HG03521 (cell line): ENCODE data around the gene TLCD5.
A peak's percentile ranks its signal among the peaks of the same experiment; 100 is the strongest.

Experiments
- ATAC-seq: cut with Tn5 transposase; IDR thresholded peaks from one replicate; pipeline ENCODE4 v1.9.1; 2021; ENCODE audit warnings: mild to moderate bottlenecking, moderate library complexity; ENCODE audit not compliant: unreplicated experiment

Gene TLCD5

DNA sequence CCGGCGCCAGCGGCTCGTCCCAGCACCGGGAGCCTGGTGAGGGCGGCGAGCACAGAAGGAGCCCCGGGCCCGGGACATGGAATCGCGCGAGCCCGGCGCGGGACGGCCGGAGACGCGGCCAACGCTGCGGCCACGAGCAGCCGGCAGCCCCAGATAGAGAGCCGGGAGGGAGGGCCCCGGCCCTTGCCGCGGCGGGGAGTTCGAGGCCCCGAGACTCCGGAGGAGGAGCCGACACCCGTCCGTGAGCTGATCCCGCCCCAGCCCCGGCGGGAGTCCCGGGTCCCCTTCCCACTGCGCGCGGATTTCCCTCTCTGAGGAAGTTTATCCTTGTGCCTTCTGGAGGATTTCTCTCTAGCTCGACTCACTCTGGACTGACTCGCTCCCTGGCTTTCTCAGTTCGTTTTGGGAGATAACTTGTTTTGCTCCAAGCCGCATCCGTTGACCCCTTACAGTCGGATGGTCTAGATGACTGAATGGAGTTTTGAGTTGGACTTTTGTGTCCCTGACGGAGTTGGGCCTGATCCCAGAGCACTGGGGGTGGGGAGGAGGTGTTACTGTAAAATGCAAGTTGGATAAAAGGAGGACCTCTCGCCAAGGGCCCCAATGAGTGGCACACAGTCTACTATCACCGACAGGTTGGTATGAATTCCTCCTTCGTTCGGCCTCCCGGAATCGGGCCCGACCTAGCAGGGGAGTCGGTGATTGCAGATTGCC is 11.7 kb downstream of the TLCD5 start:
- peak; percentile 2 for ATAC-seq

DNA sequence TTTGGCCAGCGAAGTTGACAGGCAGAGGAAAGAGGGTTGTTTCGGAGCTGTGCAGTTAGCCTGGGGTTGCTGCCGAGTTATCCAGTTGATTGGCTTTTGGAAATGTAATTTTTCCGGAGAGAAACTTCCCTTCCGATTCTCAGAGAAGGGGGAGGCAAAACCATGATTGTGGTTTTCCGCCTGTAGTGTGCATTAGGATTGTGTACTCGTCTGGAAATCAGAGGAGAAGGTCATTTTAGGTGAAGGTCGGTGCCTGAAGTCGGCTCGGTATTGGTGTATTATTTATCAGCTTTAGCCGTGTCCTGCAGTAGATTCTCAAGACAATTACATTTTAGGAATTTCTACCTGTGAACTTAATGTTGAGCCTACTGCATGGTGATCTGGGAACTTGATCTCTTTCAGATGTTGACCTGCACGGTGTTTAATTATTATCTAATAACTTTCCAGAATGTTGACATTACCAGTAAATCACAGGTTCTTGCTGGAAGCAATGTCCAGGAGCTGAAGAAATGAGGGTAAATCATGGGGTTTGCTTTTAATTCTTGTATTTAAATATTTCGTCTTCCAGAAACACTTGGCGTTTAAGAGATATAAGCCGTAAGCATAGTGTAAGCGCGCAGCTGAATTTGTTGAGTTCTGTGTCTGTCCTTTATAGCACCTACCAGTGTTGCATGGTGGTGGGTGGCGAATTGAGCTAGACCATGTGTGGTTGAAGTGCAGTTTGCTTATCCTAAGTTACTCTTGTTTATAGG is 12.4 kb downstream of the TLCD5 start:
- no peak for ATAC-seq

DNA sequence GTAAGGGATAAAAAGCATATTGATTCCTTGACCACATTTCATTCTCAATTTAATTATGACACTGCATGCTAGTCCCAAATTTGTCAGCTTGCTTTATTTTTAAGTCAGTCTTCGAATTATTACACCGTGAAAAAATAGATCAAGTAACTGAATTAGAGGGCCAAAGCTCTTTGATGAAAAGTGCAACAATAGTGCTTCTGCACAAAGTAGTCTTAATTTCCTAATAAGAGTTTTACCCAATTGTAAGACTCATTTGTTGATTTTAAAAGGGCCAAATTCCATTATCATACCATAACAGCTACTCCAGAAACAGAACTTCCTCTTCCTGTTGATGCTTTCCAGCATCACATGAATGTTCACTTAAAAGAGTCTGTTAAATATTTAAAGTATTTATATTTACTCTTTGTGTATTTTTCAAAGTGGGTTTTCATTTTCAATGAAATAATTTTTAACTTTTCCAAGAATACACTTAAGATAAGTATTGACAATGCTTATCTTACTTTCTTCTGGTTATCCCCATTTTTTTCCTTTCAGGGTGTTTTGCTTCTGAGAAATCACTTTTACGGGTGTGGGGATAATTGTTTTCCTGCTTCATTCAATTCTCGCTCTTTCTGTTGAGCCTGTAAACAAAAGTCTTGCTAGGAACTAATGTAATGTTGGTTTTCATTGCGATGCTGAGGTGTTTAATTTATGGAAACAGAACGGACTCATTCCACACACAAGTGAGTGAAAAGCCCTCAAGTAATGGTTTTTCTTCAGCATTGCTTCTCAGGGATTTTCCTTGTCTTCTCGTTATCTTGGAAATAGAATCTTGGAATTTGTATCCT is 13.2 kb downstream of the TLCD5 start:
- ATAC-seq = no peak

DNA sequence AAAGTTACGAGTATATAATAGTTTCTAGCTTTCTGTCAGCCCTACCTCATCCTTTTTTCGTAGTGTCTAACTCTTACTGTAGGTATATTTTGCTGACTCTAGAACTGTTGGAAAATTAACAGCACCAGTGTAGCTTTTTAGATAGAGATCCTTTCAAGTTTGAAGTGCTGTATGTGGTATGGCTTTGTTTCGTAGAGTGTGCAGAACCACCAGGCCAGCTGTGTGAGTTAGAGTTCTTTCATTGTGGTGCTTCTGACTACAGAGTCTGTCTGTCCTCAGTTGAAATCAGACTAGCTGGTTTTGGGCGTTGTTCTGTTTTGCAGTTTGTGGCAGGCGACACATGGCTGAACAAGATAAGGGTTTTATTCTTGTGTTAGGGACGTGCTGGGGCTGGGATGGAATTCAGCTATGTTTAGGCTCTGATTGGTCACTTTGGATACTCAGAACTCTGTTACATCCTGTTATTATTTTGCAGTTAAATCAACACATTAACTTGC is 14.3 kb downstream of the TLCD5 start:
- no peak for ATAC-seq

DNA sequence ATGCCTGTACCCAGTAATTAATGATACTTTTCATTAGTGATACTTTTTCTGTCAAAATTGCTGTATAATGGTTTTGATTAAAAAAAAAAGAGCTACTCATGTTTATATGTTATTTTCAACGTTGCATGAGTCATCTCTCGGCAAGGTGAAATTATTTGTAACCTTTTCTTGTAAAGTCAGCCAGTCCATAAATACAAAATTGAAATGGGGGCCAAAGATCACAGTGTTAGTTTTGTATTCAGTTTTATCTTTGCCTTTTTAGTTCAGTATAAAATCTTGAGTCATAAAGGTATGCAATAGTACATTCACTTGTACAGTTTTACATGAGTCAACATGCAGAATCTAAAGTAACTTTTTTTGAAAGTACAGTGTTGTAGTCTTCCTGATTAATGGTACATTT is 15.4 kb downstream of the TLCD5 start:
- no peak for ATAC-seq

DNA sequence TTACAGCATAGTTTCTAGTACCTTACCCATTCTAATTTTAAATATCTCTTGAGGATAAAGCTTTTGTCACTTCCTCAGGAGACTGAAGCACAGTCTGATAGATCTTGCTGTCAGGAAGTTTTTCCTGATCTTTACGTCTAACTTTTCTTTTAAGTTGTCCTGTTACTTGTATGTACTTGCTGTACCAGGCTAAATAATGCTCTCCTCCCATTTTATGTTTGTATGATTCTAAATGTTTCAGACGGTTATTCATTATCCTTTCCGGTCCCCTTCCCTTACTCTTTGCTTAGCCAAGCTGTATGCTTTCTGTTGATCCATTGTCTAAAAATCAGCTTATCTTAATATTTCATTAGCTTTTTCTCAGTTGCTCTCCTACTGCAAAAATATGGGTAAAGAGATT is 17.1 kb downstream of the TLCD5 start:
- no peak for ATAC-seq

DNA sequence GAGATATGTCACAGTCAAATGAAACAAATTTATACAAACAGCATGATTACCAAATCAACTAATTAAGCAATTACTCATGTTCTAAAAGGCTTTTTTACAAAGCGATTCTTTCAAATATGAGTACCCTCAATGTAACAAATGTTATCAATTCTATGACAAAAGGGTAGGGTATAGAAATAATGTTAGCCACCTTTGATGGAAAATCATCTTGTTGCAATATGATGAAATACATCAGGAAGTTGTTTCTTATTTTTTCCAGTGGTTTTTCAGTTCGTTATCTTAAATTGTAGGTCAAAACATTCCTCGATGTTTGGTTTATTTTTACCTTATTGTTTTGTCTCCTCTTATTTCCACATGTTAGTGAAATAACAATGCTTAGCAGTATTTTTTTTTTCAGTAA is 17.6 kb downstream of the TLCD5 start:
- no peak for ATAC-seq

DNA sequence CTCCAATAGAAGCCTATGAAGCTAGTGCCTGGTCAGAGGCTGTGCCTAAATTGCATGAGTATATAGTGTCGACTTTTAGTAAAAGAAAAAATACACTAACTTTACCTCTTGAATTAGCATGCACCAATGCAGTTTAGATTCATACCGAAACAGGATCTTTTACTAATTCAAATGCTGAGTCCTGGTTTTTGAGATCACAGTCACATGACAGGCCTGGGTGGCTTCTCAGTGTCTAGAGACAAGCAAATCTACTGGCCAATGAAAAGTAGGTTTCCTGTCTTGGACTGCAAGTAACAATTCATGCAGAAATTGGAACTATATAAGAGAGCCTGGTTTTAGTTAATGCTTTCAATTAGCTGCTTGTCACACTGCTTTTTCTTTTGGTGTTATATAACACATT is 18.3 kb downstream of the TLCD5 start:
- ATAC-seq = no peak

DNA sequence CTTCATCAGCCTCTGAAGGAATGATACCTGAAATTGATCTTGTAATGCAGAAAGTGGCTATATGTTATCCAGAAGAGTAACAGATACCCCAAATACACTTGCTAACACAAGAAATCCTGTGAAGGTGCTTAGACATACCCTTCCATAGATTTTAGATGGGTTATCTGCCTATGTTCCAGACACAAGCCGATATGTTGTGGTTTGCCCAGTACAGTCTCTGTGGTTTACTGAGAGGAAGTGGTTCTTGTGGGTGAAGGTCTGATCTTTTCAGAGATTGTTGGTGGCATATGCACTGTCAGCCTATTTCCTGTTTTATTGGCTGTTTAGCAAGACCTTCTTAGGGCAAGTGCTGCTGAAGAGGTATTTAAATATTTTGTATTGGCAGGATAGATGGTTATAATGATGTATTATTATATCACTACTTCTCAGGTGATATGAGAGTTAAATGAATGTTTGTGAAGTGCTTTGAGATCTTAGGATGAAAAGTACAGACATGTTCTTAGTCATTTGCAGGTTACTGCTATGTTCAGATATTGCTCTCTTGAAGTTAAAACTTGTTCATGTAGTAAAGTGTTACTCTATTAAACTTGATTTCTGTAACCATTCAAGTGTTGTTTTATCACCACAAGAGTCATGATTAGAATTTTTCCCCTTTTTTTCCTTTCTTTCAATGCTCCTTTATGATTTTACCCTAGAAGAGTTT is 19.4 kb downstream of the TLCD5 start:
- ATAC-seq = peak; percentile 74

DNA sequence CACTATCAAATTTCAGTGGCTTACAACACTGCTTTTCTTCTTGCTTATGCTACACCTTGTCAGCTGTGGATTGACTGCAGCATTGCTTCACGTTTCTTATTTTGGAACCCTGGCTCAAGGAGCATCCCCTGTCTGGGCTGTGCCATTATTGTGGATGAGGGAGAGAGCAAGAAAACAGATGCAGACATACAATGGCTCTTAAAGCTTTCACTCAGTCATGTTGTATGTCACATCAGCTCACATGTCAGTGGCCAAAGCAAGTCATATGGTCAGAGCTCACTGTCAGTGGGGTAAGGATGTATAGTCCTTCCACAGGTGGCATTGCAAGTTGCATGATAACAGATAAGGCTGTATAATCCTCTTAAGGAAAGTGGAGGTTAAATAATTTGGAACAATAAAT is 21.1 kb downstream of the TLCD5 start:
- ATAC-seq = no peak

DNA sequence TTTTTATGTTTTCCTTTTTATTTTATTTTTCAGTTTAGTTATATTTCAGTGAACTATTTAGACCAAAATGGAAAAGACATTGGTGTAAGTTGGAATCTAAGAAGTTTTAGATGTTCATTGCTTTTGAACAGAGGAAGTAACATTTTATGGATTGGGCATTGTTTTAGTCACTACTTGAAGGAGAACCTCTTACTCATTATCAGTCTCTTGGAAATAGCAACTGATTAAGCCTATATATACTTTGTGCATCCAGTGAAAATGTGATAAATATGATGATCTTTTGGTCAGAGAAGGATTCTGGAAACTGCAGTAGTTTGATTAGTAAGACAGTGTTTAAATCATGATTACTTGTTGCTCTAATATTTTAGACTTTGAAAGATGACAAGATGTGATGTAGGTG is 25.5 kb downstream of the TLCD5 start:
- ATAC-seq = no peak

DNA sequence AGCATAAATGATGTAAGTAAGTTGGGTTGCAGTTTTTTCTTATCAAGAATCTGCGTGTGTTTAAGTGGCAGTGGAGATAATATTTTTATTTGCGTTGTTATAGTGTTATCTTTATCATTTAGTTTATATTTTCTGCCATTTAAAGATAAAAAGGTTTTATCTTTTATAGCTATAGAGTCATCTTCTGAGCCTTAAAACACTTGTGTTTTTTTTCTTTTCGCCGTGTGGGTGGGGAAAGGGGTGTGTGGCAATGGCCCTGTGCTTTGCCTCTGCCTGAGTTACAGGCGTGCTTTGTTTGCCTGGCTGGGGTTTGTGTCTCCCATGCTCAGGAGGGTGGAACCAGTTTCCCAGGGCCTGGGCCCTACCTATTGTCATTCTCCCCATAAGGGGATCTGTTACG is 27.3 kb downstream of the TLCD5 start:
- no peak for ATAC-seq

DNA sequence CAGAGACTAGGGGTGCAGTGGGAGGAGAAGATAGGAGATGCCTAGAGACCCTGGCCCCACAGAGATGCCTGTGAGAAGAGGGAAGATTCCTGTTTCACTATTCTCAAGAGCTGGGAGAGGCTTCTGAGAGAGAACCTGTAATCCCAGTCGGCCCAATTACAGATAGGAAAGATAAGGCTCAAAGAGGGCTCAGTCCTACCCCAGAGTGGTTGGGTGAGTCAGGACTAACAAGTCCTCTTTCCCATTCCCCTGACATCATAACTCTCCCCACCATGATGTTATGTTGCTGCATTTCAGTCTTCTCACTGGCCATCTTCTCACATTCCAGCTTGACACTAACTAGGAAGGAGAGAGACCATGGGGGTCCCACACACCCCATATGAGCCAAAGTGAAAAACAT is 29.0 kb downstream of the TLCD5 start:
- no peak for ATAC-seq

DNA sequence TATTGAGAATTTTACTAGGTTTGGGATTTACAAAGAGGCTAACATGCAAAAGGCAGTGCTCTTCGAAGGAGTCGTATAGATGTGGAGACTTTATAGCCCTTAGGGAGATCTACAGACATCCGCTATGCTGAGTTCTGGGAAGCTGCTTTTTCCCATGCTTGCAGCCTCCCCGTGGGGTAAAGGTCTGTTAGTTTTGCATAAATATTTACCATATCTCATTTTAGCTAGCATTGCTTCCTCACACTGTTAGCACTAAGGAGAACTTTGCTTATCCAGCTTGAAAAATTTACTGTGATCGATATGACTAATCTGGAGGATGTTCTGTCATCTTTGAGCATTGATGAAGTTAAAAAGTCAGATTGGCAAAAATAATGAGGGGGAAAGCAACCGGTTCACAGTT is 29.7 kb downstream of the TLCD5 start:
- no peak for ATAC-seq

DNA sequence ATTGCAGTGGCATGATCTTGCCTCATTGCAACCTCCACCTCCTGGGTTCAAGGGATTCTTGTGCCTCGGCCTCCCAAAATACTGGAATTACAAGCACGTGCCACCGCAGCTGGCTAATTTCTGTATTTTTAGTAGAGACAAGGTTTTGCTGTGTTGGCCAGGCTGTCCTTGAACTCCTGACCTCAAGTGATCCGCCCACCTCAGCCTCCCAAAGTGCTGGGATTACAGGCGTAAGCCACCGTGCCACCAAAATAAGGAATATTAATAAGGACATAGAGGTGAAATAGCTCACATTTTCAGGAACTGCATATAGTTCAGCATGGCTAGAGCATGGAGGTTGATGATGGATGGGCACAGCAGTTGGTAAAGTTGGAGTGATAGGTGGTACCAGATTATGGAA is 32.5 kb downstream of the TLCD5 start:
- no peak for ATAC-seq

DNA sequence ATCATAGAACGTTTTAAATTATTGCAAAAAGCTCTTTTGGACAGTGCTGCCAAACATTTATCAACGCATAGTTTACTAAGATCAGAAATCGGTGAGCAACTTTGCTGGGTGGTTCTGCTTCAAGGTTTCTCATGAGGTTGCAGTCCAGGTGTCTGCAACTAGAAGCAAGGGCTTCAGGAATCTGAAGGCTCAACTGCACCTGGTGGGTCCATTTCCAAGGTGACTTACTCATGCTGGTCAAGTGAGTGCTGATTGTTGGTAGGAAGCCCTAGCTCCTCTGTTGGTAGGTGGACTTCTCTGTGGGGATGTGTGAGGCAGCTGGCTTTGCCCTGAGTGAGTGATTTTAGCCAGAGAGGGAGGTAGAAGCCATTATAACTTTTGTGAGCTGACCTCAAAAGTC is 33.6 kb downstream of the TLCD5 start:
- ATAC-seq = no peak

DNA sequence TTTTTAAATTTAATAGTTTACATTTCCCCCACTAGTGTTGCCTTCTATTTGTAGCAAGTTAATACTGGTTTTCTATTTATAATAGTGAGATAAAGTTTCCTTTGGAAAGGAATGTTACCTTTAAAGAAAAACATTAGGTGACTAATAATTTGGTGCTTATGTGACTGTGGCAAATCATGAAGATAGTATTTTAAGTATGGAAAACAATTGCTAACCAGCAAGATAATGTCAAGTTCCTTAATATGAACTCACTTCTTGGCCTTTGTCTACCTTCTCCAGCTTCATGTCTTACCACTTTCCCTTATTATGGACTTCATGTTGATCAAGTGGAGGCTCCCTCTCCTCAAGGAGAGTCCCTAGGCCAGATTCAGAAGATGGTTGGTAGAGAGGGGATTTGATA is 38.3 kb downstream of the TLCD5 start:
- no peak for ATAC-seq

DNA sequence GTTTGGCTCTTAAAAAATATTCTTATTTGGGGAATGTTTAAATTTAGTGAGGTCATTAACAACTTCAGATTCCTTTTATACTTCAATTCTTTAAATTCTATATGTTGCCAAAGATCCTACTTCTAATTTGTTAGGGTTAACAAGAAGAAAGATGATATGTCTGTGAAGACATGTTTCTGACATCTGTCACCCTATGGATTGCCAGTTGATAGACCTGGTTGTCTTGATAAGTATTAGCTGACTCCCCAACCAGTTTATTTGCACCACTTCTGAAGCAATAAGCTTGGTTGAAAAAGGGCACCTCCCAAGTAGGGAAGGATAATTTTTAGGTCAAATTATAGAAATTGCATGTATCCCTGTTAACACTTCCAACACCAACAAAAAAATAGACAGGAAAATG is 40.4 kb downstream of the TLCD5 start:
- no peak for ATAC-seq

DNA sequence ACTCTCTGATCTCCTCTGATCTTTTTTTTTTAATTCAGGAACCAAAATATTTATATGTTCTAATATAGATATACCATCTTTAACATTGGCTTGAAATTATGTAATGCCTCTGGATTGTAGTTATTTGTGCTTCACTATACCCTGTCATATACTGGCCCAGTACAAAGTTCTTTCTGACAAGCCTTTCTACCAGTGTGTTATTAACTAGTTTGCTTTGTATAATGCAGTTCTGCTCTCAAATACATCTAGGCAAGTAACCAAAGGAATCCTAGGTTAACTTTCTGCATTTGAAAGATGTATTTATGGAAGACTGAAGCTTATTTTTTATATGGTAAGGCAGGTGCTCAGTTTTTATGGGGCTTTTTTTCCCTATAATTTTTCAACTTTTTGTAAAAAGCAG is 47.2 kb downstream of the TLCD5 start:
- no peak for ATAC-seq

DNA sequence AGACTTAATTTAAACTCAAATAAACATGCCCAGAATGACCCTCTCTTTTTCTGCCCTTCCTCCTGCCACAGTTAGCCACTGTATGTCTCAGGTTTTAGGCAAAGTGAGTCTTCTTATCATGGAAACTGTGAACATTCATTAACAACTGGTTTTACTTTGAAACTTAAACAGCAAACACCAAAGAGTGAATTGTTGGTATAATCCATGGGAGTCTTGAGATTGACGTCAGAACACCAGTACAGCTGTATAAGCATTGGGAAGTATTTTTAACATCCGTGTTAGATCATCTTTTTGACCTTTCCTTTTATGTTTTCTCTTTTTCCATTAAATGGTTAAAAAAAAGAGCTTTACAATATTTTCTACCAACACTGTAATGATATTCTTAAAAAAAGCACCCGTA is 50.0 kb downstream of the TLCD5 start:
- ATAC-seq = no peak

DNA sequence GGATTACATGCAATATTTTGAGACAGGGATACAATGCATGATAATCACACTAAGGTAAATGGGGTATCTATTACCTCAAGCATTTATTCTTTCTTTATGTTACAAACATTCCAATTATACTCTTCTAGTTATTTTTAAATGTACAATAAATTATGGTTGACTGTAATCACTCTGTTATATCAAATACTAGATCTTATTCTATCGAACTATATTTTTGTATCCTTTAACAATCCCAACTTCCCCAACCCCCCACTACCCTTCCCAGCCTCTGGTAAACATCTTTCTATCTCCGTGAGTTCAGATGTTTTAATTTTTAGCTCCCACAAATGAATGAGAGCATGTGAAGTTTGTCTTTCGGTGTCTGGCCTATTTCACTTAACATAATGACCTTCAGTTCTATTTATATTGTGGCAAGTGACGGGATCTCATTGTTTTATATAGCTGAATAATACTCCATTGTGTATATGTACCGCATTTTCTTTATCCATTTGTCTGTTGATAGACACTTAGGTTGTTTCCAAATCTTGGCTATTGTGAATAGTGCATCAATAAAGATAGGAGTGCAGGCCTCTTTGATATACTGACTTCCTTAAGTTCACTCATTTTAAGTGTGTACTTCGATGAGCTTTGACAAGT is 51.6 kb downstream of the TLCD5 start:
- no peak for ATAC-seq
